Measurements from ENCODE around the gene ANKS3.

DNA sequence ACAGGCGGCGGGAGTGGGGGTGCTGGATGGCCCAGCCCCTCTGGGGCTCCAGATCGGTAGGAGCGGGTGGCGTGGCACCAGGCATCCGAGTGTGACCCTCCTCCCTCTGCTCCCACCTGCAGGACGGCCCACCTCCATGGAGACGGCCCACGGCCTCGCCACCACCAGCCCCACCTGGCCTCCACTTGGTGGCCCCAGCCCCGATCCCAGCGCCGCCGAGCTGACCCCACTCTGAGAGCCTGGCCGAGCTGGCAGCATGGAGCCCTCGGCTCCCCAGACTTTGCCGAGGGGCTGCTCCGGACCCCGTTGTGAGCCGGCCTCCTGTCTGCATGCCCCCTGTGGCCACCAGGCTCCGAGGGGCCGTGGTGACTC lies 45.4 kb downstream of the ANKS3 start:
- TF ChIP-seq CTCF (IDR thresholded peaks at IDR 0.05) = no peak
- no peak for TF ChIP-seq POLR2A (IDR thresholded peaks at IDR 0.05)
